ENCODE results near the gene BLVRA. TPM values are rescaled to one million over a fixed set of nuclear protein-coding genes. Genes with fewer than 3 reads are reported as not detected.
A peak's percentile ranks its signal among the peaks of the same experiment; 100 is the strongest.
"Not testable (repeated sequence)": the region's sequence is repeated elsewhere in the genome, so short reads cannot be mapped to it uniquely, and the experiment has no call there.

BLVRA gene
- total RNA-seq, 4 donors from 2014 or later = 25.4 to 38.9 (median 32.1) TPM

- H3K4me3 ChIP-seq (ENCODE audit: low read depth, poor library complexity, severe bottlenecking) = peak overlapping the region; percentile 74
- no peak for DNase-seq (ENCODE audit: low spot score in 2 of 2)
- intact Hi-C loops (cut with DNase I; ENCODE audit: low total_unique reads) = no loop called here
- WGBS, 2 donors = 17 to 22% methylated on average over 4 of the region's 4 CpGs
- TF ChIP-seq CTCF (IDR thresholded peaks at IDR 0.05) (no peak), POLR2A (IDR thresholded peaks at IDR 0.05) (no peak)
Observed at GRCh38 chr7:43729924-43730248, 28.6 kb upstream of the BLVRA start.

- intact Hi-C loops (cut with DNase I; ENCODE audit: low total_unique reads) = not testable (repeated sequence)
- 81% methylated on average over 3 of the region's 3 CpGs for WGBS, 2 donors
Observed at GRCh38 chr7:43731494-43731893, 27.0 kb upstream of the BLVRA start.

GRCh38 chr7:43734575-43735332 lies 23.7 kb upstream of the BLVRA start:
- 60 to 65% methylated on average over 18 of the region's 18 CpGs for WGBS, 2 donors
- intact Hi-C loops (cut with DNase I; ENCODE audit: low total_unique reads); DNase-seq (ENCODE audit: low spot score in 2 of 2); H3K4me3 ChIP-seq (ENCODE audit: low read depth, poor library complexity, severe bottlenecking): not testable (repeated sequence)

More at GRCh38 chr7:43731494-43731893, 27.0 kb upstream of the BLVRA start:
- H3K4me3 ChIP-seq (ENCODE audit: low read depth, poor library complexity, severe bottlenecking); DNase-seq (ENCODE audit: low spot score in 2 of 2): not testable (repeated sequence)

- intact Hi-C loops (cut with DNase I; ENCODE audit: low total_unique reads) = no loop called here
- no peak overlapping the region for H3K4me3 ChIP-seq (ENCODE audit: low read depth, poor library complexity, severe bottlenecking)
- TF ChIP-seq CTCF (IDR thresholded peaks at IDR 0.05) = no peak
- TF ChIP-seq POLR2A (IDR thresholded peaks at IDR 0.05) = no peak
- no peak for DNase-seq (ENCODE audit: low spot score in 2 of 2)
- 94 to 98% methylated on average over 1 of the region's 1 CpG for WGBS, 2 donors
Observed at GRCh38 chr7:43735403-43735801, 23.1 kb upstream of the BLVRA start.

GRCh38 chr7:43735802-43736603 lies 22.5 kb upstream of the BLVRA start:
- 53 to 65% methylated on average over 2 of the region's 2 CpGs for WGBS, 2 donors
- no peak for DNase-seq (ENCODE audit: low spot score in 2 of 2)
- intact Hi-C loops (cut with DNase I; ENCODE audit: low total_unique reads) = no loop called here
- TF ChIP-seq POLR2A (IDR thresholded peaks at IDR 0.05) (no peak), CTCF (IDR thresholded peaks at IDR 0.05) (no peak)
- H3K4me3 ChIP-seq (ENCODE audit: low read depth, poor library complexity, severe bottlenecking) = no peak overlapping the region

- DNase-seq (ENCODE audit: low spot score in 2 of 2) = no peak
- no peak overlapping the region for H3K4me3 ChIP-seq (ENCODE audit: low read depth, poor library complexity, severe bottlenecking)
- WGBS, 2 donors = 89 to 90% methylated on average over 6 of the region's 6 CpGs
- intact Hi-C loops (cut with DNase I; ENCODE audit: low total_unique reads) = no loop called here
- no peak for TF ChIP-seq POLR2A (IDR thresholded peaks at IDR 0.05)
- no peak for TF ChIP-seq CTCF (IDR thresholded peaks at IDR 0.05)
Observed at GRCh38 chr7:43737467-43738127, 20.9 kb upstream of the BLVRA start.

All from lower leg skin (tissue), 4 donors.